GM10266 (cell line): ENCODE results near the gene SMYD1.

Experiments used
- DNase-seq: peaks from one replicate; pipeline ENCODE4 v3.0.0; 2012; ENCODE audit errors: extremely low spot score
- TF ChIP-seq, protein P1 (sequence below): IDR thresholded peaks from 2 replicates; pipeline ENCODE4 v1.5.1; 2012; ENCODE audit warnings: mild to moderate bottlenecking, low read depth; ENCODE audit not compliant: control insufficient read depth, insufficient read depth; ENCODE audit errors: missing control alignments

SMYD1 gene

DNA sequence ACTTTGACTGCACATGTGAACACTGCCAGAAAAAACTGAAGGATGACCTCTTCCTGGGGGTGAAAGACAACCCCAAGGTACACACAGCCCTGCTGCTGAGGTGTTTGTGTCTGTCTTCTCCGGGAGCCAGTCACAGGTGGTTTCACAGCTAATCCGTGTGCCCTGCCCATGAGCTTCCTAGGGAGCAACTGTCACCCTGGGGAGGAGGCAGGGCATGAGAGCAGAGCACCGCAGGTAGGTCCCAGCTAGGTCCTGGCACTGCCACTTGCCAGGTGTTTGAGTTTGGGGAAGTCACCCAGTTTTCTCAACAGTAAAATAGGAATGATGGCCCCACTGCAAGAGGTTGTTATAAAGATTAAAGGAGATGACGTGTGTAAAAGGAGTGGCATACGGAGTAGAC is 29.1 kb downstream of the SMYD1 start:
- TF ChIP-seq, protein P1, sequence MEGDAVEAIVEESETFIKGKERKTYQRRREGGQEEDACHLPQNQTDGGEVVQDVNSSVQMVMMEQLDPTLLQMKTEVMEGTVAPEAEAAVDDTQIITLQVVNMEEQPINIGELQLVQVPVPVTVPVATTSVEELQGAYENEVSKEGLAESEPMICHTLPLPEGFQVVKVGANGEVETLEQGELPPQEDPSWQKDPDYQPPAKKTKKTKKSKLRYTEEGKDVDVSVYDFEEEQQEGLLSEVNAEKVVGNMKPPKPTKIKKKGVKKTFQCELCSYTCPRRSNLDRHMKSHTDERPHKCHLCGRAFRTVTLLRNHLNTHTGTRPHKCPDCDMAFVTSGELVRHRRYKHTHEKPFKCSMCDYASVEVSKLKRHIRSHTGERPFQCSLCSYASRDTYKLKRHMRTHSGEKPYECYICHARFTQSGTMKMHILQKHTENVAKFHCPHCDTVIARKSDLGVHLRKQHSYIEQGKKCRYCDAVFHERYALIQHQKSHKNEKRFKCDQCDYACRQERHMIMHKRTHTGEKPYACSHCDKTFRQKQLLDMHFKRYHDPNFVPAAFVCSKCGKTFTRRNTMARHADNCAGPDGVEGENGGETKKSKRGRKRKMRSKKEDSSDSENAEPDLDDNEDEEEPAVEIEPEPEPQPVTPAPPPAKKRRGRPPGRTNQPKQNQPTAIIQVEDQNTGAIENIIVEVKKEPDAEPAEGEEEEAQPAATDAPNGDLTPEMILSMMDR: no peak

GRCh38 chr2:88097192-88097591 is 29.6 kb downstream of the SMYD1 start:
- no peak for DNase-seq
- TF ChIP-seq, protein P1: no peak

More for the DNA sequence above, 29.1 kb downstream of the SMYD1 start:
- no peak for DNase-seq

- no peak for DNase-seq
- TF ChIP-seq, protein P1: no peak
Measured at GRCh38 chr2:88097891-88098557, 30.4 kb downstream of the SMYD1 start.

- TF ChIP-seq, protein P1: no peak
- DNase-seq: no peak
Measured at GRCh38 chr2:88098558-88098900, 30.9 kb downstream of the SMYD1 start.

- DNase-seq: no peak
- TF ChIP-seq, protein P1: no peak
Measured at GRCh38 chr2:88099798-88100488, 32.3 kb downstream of the SMYD1 start.

- TF ChIP-seq, protein P1: no peak
- DNase-seq: no peak
Measured at GRCh38 chr2:88100489-88100858, 32.8 kb downstream of the SMYD1 start.

DNA sequence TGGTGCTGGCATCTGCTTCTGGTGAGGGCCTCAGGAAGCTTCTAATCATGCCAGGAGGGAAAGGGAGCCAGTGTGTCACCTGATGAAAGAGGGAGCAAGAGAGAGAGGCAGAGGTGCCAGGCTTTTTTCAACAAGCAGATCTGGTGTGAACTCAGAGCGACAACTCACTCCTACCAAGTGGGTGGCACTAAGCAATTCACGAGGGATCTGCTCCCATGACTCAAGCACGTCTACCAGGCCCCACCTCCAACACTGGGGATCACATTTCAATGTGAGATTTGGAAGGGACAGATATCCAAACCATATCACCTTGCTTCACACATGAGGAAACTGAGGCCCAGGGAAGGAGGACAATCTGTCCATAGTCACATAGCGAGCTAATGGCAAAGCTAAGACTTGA is 41.2 kb downstream of the SMYD1 start:
- DNase-seq: no peak
- TF ChIP-seq, protein P1: no peak
